CD4-positive, alpha-beta T cell treated with Interleukin-6 at 100 ng/mL for 8 hours (primary cell): Measurements from ENCODE around the gene TRPV6.

Source experiments
- DNase-seq: peaks from one replicate; pipeline ENCODE4 v3.0.0-alpha.2; 2020; ENCODE audit warnings: mixed read lengths, low spot score

TRPV6 gene

DNA sequence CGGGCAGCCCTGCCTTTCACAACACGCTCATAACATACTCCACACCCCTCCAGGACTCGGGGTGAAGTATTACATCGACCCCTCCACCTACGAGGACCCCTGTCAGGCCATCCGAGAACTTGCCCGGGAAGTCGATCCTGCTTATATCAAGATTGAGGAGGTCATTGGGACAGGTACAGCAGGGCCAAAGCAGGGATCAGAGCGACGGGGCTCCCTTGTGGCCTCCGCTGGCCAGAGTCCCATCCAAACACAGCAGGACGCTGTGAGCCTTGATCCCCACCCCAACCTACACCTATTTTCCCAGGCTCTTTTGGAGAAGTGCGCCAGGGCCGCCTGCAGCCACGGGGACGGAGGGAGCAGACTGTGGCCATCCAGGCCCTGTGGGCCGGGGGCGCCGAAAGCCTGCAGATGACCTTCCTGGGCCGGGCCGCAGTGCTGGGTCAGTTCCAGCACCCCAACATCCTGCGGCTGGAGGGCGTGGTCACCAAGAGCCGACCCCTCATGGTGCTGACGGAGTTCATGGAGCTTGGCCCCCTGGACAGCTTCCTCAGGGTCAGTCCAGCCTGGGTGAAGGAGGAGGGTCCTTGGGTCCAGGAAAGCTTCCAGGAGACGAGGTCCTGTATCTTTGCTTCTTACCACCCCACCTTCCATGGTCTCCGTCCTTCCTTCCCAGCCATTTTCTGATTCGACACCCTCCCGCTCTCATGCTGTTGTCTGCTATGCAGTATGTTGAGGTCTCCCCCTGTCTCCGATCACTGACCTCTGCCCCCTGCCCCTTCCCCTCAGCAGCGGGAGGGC, 17.2 kb downstream of the TRPV6 start:
- no peak for DNase-seq

DNA sequence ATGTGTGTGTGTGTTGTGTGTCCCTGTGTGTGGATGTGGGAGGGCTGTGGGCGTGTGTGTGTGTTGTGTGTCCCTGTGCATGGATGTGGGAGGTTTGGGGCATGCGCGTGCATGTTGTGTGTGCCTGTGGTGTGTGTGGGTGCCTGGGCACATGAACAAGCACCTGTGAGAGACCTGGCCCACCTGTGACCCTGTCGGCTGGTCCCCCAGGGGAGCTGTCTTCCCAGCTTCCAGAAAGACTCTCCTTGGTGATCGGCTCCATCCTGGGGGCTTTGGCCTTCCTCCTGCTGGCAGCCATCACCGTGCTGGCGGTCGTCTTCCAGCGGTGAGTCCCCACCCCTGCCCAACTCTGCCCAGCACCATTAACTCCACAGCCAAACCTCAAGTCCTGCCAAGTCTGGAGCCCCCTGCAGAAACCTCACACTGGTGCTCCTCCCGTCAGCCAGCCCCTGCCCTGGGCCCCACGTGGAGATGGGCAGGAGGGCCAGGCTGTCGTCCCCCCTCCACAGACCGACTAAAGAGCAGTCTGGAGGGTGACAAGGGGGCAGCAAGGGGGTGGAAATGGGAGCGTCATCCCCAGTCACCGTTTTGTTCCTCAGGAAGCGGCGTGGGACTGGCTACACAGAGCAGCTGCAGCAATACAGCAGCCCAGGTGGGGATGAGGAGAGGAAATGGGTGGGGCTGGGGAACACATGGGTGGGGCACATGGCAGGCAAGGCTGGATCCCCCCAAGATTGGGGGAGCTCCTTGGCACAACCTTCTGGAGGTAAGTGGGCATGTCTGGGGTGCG, 18.0 kb downstream of the TRPV6 start:
- no peak for DNase-seq

DNA sequence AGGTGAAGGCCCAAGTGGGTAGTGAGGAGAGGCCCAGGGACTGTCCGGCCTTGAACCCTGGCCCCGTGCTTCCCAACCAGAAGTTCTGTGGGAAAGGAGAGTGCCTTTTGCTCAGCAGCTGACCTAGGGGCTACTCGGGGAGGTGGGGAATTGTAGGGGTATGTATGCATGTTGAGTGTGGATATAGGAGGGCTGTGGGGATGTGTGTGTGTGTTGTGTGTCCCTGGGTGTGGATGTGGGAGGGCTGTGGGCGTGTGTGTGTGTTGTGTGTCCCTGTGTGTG, 18.5 kb downstream of the TRPV6 start:
- DNase-seq, result no peak

GRCh38 chr7:142866361-142867096, 19.0 kb downstream of the TRPV6 start:
- no peak for DNase-seq

GRCh38 chr7:142865766-142866165, 19.8 kb downstream of the TRPV6 start:
- no peak for DNase-seq

DNA sequence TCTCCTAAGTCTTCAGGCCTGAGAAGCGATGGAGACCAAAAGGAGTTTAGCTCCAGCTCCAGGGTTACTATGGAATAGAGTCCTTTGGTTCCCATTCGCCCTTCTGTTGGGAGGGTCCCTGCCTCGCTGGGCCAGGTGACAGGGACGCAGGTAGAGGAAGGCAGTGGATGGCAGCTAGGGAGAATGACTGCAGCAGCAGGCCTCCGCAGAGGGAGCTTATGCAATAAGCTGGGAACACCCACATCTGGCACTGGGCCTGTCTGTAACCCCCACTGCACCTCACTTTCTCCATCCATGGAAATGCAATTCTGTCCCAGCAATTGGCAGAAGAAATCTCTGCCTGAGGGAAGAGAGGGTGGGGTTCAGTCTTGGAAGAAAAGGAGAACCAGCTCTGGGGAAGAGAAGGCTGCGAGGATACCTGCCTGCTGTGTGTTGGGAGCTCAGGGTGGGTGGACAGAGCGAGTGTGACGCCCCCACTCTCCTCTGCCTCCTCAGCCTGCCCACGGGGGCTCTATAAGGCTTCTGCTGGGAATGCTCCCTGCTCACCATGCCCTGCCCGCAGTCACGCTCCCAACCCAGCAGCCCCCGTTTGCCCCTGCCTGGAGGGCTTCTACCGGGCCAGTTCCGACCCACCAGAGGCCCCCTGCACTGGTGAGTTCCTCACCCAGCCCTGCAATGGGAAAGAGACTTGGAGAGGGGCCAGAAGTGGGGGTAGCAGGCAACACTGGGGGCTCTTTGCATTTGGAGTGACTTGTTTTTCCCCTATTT, 20.4 kb downstream of the TRPV6 start:
- no peak for DNase-seq

DNA sequence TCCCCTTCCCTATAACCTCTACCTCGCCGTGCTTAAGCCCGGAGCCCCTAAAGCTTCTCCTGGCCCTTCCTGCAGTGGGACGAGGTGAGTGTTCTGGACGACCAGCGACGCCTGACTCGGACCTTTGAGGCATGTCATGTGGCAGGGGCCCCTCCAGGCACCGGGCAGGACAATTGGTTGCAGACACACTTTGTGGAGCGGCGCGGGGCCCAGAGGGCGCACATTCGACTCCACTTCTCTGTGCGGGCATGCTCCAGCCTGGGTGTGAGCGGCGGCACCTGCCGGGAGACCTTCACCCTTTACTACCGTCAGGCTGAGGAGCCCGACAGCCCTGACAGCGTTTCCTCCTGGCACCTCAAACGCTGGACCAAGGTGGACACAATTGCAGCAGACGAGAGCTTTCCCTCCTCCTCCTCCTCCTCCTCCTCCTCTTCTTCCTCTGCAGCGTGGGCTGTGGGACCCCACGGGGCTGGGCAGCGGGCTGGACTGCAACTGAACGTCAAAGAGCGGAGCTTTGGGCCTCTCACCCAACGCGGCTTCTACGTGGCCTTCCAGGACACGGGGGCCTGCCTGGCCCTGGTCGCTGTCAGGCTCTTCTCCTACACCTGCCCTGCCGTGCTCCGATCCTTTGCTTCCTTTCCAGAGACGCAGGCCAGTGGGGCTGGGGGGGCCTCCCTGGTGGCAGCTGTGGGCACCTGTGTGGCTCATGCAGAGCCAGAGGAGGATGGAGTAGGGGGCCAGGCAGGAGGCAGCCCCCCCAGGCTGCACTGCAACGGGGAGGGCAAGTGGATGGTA, 21.5 kb downstream of the TRPV6 start:
- DNase-seq, result no peak

DNA sequence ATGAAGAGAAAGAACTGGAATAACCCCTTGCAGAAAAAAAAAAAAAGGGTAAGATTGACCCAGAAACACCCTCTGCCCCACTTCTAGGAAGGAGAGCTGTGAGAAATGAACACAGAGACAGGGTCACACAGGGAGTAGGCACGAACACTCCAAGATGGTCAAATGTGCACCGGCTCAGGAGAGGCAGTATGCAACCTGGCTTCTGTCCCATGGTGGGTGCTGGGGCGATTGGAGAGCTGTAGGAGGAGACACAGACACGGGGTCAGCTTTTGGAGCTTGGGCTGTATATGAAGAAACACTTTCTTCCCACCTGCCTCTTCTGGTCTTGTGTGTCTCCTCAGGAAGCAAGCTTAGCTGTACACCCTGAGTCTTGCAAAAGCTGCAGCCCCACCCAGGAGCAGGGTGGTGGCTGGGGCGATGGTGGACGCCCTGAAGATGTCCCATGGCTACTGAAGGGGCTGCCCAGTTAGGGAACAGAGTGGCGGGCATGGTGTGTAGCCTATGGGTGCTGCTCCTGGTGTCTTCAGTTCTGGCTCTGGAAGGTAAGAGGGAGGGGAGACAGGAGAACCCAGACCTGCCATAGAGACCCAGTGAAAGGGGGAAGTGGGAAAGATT, 22.7 kb downstream of the TRPV6 start:
- no peak for DNase-seq

- DNase-seq, result no peak
Measured at GRCh38 chr7:142862351-142862750, 23.2 kb downstream of the TRPV6 start.

DNA sequence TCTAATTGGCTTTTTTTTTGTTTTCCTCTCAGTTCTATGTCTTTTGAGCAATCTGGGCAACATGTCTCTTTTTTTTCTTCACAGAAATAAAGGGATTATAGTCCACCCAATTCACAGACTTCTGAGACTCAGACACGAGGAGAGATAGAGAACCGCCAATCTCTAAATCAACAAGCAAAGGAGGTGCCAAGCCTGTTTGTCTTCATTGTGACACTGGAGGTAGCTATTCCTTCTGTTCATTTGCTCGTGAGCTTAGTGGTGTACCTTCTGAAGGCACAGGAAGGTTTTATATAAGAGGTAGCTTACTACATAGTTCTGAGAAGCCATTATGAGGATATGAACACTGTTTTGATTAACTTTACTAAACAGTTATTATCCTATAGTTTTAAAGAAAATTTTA, 24.6 kb downstream of the TRPV6 start:
- DNase-seq, result no peak

DNA sequence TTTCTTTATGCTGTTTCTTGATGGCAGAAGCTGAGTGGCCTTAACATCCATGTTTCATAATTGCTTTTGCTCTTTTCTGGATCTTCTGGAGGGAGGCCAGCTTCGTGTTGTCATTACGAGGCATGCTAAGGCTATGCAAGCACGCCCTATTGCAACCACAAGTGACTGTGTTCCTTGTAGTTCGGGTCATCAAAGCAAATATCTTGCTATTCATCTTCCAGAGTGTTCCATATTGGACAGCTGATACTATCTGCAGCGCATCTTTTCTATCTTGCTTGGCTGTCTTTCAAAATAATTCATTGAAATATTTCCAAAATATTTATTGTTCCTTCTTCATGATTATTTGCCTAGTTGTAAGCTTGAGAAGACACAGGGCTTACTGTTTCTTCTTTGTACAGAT, 25.7 kb downstream of the TRPV6 start:
- DNase-seq, result no peak

DNA sequence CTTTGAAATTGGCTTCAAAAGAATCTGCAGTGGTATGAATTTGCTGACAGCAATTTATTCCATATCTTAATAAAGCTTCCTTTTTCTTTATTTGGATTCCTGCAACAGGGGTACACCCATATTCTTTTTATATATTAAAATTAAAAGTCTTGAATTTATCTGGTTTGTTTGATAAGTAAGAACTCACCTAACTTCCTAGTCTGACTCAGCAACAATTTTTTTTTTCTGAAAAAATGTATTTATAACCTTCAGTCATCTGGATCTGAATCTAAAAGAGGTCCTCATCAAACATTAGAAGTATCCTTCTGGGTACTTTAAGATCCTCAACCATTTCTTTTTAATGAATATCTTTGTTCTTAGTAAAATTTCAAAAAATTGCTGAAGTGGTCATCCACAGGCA, 26.1 kb downstream of the TRPV6 start:
- DNase-seq, result no peak

- no peak for DNase-seq
Measured at GRCh38 chr7:142857625-142858024, 27.9 kb downstream of the TRPV6 start.

- DNase-seq, result no peak
Measured at GRCh38 chr7:142856565-142857245, 28.8 kb downstream of the TRPV6 start.

DNA sequence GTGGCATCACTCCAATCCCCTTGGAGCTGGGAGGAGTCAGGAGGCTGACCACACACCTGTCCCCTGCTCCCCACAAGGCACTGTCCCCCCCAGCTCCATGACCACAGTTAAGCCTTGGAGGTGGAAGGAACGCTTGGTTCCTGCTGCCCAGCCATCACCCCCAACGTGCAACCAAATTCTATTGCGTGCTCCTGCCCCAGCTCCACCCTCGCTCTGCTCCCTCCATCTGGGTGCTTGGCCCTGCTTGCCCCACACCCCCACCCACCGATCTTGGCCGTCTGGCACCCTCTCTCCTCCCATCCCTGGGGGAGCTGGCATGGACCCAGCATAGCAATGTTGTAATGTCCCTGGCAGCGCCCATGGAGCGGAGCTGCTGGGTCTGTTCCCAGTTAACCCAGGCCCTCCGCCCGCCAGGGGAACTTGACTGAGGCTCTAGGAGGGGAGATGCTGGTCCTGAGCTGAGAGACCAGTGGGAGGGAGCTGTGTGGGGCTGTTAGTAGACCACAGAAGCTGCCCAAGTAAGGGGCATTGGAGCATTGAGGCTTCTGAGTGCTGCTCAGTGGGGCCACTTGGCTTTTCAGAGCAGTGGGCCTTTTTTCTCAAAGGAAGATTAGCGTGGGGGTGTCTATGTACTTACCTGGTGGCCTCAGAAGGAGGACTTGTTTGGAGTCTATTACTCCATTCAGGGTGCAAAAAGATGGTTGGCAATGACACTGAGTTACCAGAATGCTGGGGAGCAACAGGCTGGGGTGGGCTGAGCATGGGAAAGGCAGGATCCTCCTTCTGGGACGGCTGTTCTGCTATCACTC, 29.6 kb downstream of the TRPV6 start:
- no peak for DNase-seq

DNA sequence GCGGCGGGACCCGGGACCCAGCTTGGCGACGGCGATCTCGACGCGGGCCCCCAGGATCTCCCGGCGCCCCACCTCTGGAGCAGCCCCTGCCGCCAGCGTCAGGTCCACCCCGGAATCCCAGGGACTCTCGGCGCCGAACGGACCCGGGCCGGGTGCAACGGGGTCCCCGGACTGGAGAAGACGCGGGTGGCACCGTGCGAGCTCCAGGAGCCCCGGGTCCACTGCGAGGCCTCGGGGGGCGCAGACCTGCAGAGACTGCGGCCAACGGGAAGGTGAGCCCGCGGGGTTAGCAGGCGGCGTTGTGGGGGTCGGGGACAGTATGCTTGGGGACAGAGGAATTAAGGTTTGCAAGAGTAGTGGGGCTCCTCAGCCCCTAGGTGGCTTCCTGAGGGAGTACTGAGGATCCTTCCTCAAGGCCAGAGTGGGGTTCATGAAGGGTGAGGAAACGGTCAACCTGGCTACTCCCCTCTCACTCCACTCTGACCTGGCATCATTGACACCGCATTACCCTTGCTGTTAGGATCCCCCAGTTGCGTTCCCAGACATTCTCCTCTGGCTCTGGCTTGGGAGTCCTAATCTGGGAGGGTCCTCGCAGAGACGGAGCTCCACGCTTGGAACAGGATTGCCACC, 30.3 kb downstream of the TRPV6 start:
- no peak for DNase-seq

DNA sequence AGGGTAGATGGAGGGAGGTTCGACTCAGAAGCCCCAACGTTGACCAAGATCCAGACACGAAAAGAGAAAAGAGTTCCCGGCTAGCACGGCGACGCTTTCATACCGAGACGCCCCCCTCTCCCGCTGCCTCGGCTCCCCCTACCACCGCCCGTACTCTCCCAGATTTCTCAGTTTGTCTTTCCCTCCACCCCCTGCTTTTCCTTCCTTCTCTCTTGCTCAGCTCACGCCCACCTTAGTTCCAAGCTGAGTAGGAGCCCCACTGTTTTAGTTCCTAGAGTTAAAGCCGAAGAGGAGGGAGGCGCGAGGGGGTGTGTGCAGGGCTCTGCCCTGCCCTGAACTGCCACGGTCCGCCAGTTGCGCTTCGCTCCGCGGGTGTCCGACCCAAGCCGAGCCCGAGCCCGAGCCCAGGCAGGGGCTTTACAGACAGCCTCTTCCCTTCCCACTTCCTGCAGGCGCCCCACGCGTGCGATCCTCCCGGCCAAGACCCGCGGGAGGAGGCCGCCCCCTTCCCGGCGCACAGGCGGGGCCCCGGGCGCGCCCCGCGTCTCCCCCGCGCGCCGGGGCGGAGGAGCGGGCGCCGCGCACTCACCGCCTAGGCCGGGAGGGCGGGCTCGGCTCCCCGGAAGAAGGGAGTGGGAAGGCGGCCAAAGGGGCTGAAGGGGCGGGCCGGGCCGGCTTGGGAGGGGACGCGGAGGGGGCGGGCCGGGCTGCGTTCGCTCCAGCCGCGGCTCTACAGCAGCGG, 31.0 kb downstream of the TRPV6 start, which contains the start of gene EPHB6:
Gene EPHB6 (plus strand): TSS at position 705 of the 742 bp plus-strand sequence. CDS start 8,152 bp downstream, outside the sequence.
- DNase-seq, result peak; percentile 57

DNA sequence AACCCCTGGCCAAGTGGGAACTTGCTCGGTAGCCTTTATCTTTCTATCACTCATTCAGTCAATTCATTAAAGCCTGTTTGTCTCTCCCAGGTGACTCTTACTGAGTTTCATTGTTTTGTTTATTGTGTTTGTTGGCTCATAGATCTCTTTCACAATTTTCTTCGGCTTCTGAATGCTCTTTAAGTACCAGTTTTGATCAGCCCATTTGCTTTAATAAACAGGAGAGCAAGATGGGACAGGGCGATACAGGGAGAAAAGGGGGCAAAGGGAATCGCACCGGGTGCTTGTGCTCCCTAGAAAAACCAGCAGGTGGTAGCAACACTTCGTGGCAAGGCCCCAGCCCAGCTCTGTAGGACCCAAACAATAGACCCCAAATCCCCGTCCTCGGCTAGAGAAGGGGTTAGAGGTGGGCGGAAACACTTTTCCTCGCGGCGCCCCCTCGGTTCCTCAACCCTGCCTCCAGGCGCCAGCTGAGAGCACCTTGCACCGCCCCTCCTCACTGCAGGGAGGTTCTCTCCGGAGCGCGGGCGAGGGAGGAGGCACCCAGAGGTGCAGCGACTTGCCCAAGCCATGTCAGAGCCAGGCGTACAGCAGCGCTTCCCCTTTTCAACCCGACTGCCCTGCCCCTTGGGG, 31.7 kb downstream of the TRPV6 start:
- DNase-seq, result peak; percentile 61
